ENCODE results near the gene SMARCB1.

DNA sequence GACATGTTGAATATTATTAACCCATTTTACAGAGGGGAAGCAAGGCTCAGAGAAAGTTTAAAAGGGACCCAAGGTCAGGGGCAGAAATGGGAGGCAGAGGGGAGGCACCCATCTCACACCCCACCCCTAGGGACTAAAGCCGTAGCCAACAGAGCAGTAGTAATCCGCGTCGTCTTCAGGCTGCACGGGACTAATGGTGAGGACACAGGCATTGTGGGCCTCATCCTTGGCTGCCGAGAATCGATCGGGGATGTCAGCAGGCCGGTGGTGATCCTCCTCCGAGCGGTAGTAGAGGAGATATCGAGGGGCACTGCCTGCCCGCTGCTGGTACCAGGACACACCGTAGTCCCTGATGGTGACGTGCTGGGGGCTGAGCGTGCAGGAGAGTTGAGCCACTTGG is 34.0 kb upstream of the SMARCB1 start:
- TF ChIP-seq, protein P1, sequence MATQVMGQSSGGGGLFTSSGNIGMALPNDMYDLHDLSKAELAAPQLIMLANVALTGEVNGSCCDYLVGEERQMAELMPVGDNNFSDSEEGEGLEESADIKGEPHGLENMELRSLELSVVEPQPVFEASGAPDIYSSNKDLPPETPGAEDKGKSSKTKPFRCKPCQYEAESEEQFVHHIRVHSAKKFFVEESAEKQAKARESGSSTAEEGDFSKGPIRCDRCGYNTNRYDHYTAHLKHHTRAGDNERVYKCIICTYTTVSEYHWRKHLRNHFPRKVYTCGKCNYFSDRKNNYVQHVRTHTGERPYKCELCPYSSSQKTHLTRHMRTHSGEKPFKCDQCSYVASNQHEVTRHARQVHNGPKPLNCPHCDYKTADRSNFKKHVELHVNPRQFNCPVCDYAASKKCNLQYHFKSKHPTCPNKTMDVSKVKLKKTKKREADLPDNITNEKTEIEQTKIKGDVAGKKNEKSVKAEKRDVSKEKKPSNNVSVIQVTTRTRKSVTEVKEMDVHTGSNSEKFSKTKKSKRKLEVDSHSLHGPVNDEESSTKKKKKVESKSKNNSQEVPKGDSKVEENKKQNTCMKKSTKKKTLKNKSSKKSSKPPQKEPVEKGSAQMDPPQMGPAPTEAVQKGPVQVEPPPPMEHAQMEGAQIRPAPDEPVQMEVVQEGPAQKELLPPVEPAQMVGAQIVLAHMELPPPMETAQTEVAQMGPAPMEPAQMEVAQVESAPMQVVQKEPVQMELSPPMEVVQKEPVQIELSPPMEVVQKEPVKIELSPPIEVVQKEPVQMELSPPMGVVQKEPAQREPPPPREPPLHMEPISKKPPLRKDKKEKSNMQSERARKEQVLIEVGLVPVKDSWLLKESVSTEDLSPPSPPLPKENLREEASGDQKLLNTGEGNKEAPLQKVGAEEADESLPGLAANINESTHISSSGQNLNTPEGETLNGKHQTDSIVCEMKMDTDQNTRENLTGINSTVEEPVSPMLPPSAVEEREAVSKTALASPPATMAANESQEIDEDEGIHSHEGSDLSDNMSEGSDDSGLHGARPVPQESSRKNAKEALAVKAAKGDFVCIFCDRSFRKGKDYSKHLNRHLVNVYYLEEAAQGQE (IDR thresholded peaks at IDR 0.05; ENCODE audit: insufficient read depth in 1 of 2, low read depth in 2 of 2, low read length in 2 of 2): no peak
- TF ChIP-seq POLR2AphosphoS5 (IDR thresholded peaks at IDR 0.05; ENCODE audit: low read depth, low read length): no peak

Measured in PFSK-1 (cell line).